Mesendoderm (in vitro differentiated cells): ENCODE measurements around the gene SLAMF9.

ENCODE experiments used
- DNase-seq: peaks from one replicate; pipeline ENCODE4 v3.0.0; 2013
- H2AK5ac ChIP-seq: 2 replicates; pipeline ENCODE4 v1.6.1; 2013; ENCODE audit warnings: low read length, inconsistent platforms
- H2BK120ac ChIP-seq: 2 replicates; pipeline ENCODE4 v1.6.1; 2013; ENCODE audit warnings: low read depth, mild to moderate bottlenecking, low read length, moderate library complexity, mixed read lengths
- H2BK15ac ChIP-seq: replicated peaks from 2 replicates; pipeline ENCODE4 v1.6.1; 2013; ENCODE audit warnings: low read depth, mild to moderate bottlenecking, moderate library complexity
- H2BK5ac ChIP-seq: 2 replicates; pipeline ENCODE4 v1.6.1; 2013; ENCODE audit warnings: low read length, inconsistent platforms
- H3K18ac ChIP-seq: 2 replicates; pipeline ENCODE4 v1.6.1; 2013; ENCODE audit warnings: mild to moderate bottlenecking, low read length, mixed read lengths
- H3K23ac ChIP-seq: one replicate; pipeline ENCODE4 v1.6.1; 2013; ENCODE audit warnings: low read length
- H3K27ac ChIP-seq: 2 replicates; pipeline ENCODE4 v1.5.1; 2013; ENCODE audit warnings: low read depth, mild to moderate bottlenecking, inconsistent platforms, low read length, moderate library complexity
- H3K27me3 ChIP-seq: 2 replicates; pipeline ENCODE4 v1.6.1; 2013; ENCODE audit warnings: low read length, control low read depth, mild to moderate bottlenecking, inconsistent platforms; ENCODE audit not compliant: insufficient read depth, poor library complexity
- H3K36me3 ChIP-seq: 2 replicates; pipeline ENCODE4 v1.6.1; 2013; ENCODE audit warnings: low read length, inconsistent platforms; ENCODE audit not compliant: control insufficient read depth, insufficient read depth
- H3K4ac ChIP-seq: one replicate; pipeline ENCODE4 v1.6.1; 2013; ENCODE audit warnings: low read depth, mild to moderate bottlenecking, low read length, moderate library complexity
- H3K4me1 ChIP-seq: 2 replicates; pipeline ENCODE4 v1.6.1; 2013; ENCODE audit warnings: low read depth, low read length, inconsistent platforms; ENCODE audit not compliant: control insufficient read depth
- H3K4me2 ChIP-seq: 2 replicates; pipeline ENCODE4 v1.6.1; 2013; ENCODE audit warnings: low read length
- H3K4me3 ChIP-seq: 2 replicates; pipeline ENCODE4 v1.5.1; 2013; ENCODE audit warnings: mild to moderate bottlenecking, low read length
- H3K56ac ChIP-seq: one replicate; pipeline ENCODE4 v1.6.1; 2013; ENCODE audit warnings: low read length
- H3K79me1 ChIP-seq: 2 replicates; pipeline ENCODE4 v1.6.1; 2013; ENCODE audit warnings: low read length, inconsistent platforms
- H3K79me2 ChIP-seq: 2 replicates; pipeline ENCODE4 v1.6.1; 2013; ENCODE audit warnings: mild to moderate bottlenecking, low read length; ENCODE audit not compliant: control insufficient read depth, insufficient read depth
- H3K9ac ChIP-seq: 2 replicates; pipeline ENCODE4 v1.6.1; 2013; ENCODE audit warnings: low read length, inconsistent platforms
- H4K5ac ChIP-seq: one replicate; pipeline ENCODE4 v1.6.1; 2013; ENCODE audit warnings: low read length
- H4K8ac ChIP-seq: one replicate; pipeline ENCODE4 v1.6.1; 2013; ENCODE audit warnings: low read depth, mild to moderate bottlenecking, control low read depth, low read length, moderate library complexity
- WGBS: extraction: QIAGEN DNeasy Blood & Tissue Kit; methylation state at CpG from one replicate; pipeline ENCODE4 v1.1.7; 2013; ENCODE audit warnings: low lambda C conversion rate, missing lambda C conversion rate; ENCODE audit not compliant: insufficient coverage; ENCODE audit errors: extremely low coverage; 5-methylcytosine and 5-hydroxymethylcytosine counted together

Gene SLAMF9

DNA sequence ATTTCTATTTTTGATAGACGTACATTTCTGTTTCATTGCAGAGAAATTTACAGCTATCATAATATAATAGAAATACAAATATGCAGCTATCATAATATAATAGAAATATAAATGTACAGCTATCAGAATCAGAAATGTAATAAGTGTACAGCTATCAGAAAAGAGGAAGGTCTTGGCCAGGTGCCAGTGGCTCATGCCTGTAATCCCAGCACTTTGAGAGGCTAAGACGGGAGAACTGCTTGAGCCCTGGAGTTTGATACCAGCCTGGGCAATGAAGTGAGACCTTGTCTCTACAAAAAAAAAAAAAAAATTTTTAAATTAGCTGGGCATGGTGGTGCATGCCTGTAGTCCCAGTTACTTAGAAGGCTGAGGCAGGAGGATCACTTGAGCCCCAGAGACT is 39.9 kb upstream of the SLAMF9 start:
- no peak overlapping the region for H2AK5ac ChIP-seq
- no CpG with 5 or more reads among the region's 2 CpGs for WGBS
- H3K4ac ChIP-seq = no peak overlapping the region
- H3K9ac ChIP-seq = no peak overlapping the region
- H3K23ac ChIP-seq = no peak overlapping the region
- H3K4me2 ChIP-seq = no peak overlapping the region
- no peaks in the 10 kb centered on the region for H3K27me3 ChIP-seq
- no peaks in the 10 kb centered on the region for H3K4me1 ChIP-seq
- H3K27ac ChIP-seq = no peak overlapping the region
- H4K8ac ChIP-seq = no peak overlapping the region
- no peak overlapping the region for H3K4me3 ChIP-seq
- no peak overlapping the region for H3K18ac ChIP-seq
- H3K56ac ChIP-seq = no peak overlapping the region
- no peaks in the 10 kb centered on the region for H3K79me2 ChIP-seq
- no peaks in the 10 kb centered on the region for H3K79me1 ChIP-seq
- H2BK5ac ChIP-seq = no peak overlapping the region
- no peak overlapping the region for H2BK15ac ChIP-seq
- DNase-seq = no peak
- no peak overlapping the region for H4K5ac ChIP-seq
- no peak overlapping the region for H2BK120ac ChIP-seq
- H3K36me3 ChIP-seq = no peaks in the 10 kb centered on the region

DNA sequence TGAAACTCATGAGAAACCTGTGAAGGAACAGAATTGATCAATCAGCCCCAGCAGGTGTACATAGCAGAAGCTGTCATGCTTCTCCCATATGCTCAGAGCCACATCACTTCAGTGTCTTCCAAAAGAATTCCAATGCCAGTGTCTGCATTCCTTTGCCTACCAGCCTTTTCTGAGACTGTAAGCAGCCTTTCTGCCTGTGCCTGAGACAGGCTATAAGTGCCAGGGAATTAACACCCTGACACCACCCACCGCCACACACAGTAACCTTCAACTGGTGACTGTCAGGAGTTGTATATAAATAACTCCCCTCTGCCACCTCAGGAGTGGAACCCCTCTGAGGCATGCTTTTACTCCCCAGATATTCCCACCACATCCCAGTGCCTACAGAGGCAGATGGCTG is 38.1 kb upstream of the SLAMF9 start:
- H3K23ac ChIP-seq = no peak overlapping the region
- no peak overlapping the region for H3K56ac ChIP-seq
- H3K27me3 ChIP-seq = no peaks in the 10 kb centered on the region
- H3K4me2 ChIP-seq = no peak overlapping the region
- no peak overlapping the region for H2BK5ac ChIP-seq
- no peaks in the 10 kb centered on the region for H3K4me1 ChIP-seq
- no peaks in the 10 kb centered on the region for H3K79me2 ChIP-seq
- H4K5ac ChIP-seq = no peak overlapping the region
- H4K8ac ChIP-seq = no peak overlapping the region
- no peak overlapping the region for H3K9ac ChIP-seq
- H2AK5ac ChIP-seq = no peak overlapping the region
- no peak overlapping the region for H3K27ac ChIP-seq
- peak; percentile 26 for DNase-seq
- H3K79me1 ChIP-seq = no peaks in the 10 kb centered on the region
- no peak overlapping the region for H3K4ac ChIP-seq
- H2BK15ac ChIP-seq = no peak overlapping the region
- WGBS = no CpG with 5 or more reads among the region's 1 CpG
- H3K4me3 ChIP-seq = no peak overlapping the region
- no peak overlapping the region for H3K18ac ChIP-seq
- H3K36me3 ChIP-seq = no peaks in the 10 kb centered on the region
- H2BK120ac ChIP-seq = no peak overlapping the region

DNA sequence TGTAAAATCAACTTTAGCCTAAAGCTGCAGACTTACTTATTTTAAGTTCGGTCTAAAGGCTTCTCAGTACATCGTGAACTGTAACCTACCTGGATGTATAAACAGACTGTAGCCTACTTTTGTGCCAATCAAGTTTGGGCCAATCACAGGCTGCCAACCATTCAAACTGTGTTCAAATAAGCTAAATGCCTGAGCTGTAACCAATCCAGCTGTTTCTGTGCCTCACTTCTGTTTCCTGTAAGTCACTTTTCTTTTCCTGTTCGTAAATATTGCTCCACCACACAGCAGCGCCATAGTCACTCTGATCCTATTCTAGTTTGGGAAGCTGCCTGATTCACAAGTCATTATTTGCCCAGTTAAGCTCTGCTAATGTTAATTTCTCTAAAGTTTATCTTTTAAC is 37.5 kb upstream of the SLAMF9 start:
- no CpG with 5 or more reads among the region's 4 CpGs for WGBS
- Histone ChIP-seq H2BK15ac (no peak overlapping the region), H3K56ac (no peak overlapping the region), H2BK120ac (no peak overlapping the region), H3K27ac (no peak overlapping the region), H3K79me1 (no peaks in the 10 kb centered on the region), H2BK5ac (no peak overlapping the region), H3K4me1 (no peaks in the 10 kb centered on the region), H3K36me3 (no peaks in the 10 kb centered on the region), H4K8ac (no peak overlapping the region), H3K79me2 (no peaks in the 10 kb centered on the region), H4K5ac (no peak overlapping the region), H3K9ac (no peak overlapping the region), H3K27me3 (no peaks in the 10 kb centered on the region), H3K4me3 (no peak overlapping the region), H3K18ac (no peak overlapping the region), H2AK5ac (no peak overlapping the region), H3K4me2 (no peak overlapping the region), H3K4ac (no peak overlapping the region), H3K23ac (no peak overlapping the region)
- DNase-seq = no peak

- Histone ChIP-seq H3K79me1 (no peaks in the 10 kb centered on the region), H3K36me3 (no peaks in the 10 kb centered on the region), H3K4me3 (no peak overlapping the region), H3K4me1 (no peaks in the 10 kb centered on the region), H3K4ac (no peak overlapping the region), H3K79me2 (no peaks in the 10 kb centered on the region), H3K27me3 (no peaks in the 10 kb centered on the region), H3K9ac (no peak overlapping the region), H2AK5ac (no peak overlapping the region), H2BK15ac (no peak overlapping the region), H3K56ac (no peak overlapping the region), H3K4me2 (no peak overlapping the region), H3K27ac (no peak overlapping the region), H2BK120ac (no peak overlapping the region), H4K5ac (no peak overlapping the region), H3K23ac (no peak overlapping the region), H4K8ac (no peak overlapping the region), H3K18ac (no peak overlapping the region), H2BK5ac (no peak overlapping the region)
- DNase-seq = no peak
- no CpG with 5 or more reads among the region's 5 CpGs for WGBS
These were observed 36.0 kb upstream of the SLAMF9 start for GRCh38 chr1:159990005-159990404.

GRCh38 chr1:159989581-159989980 is 35.5 kb upstream of the SLAMF9 start:
- no peak overlapping the region for H3K27ac ChIP-seq
- no peak overlapping the region for H2AK5ac ChIP-seq
- no peak for DNase-seq
- no peaks in the 10 kb centered on the region for H3K36me3 ChIP-seq
- H4K8ac ChIP-seq = no peak overlapping the region
- H2BK120ac ChIP-seq = no peak overlapping the region
- no peak overlapping the region for H3K4me2 ChIP-seq
- no peaks in the 10 kb centered on the region for H3K4me1 ChIP-seq
- no peak overlapping the region for H3K4me3 ChIP-seq
- no peaks in the 10 kb centered on the region for H3K79me1 ChIP-seq
- no peaks in the 10 kb centered on the region for H3K27me3 ChIP-seq
- no peak overlapping the region for H3K18ac ChIP-seq
- H2BK15ac ChIP-seq = no peak overlapping the region
- H3K23ac ChIP-seq = no peak overlapping the region
- H3K79me2 ChIP-seq = no peaks in the 10 kb centered on the region
- no peak overlapping the region for H2BK5ac ChIP-seq
- H3K56ac ChIP-seq = no peak overlapping the region
- no CpG with 5 or more reads among the region's 3 CpGs for WGBS
- no peak overlapping the region for H4K5ac ChIP-seq
- no peak overlapping the region for H3K9ac ChIP-seq
- no peak overlapping the region for H3K4ac ChIP-seq

GRCh38 chr1:159988006-159988405 is 34.0 kb upstream of the SLAMF9 start:
- Histone ChIP-seq H3K36me3 (no peaks in the 10 kb centered on the region), H3K79me2 (no peaks in the 10 kb centered on the region), H4K8ac (no peak overlapping the region), H3K4me2 (no peak overlapping the region), H3K4me1 (no peaks in the 10 kb centered on the region), H3K27me3 (no peaks in the 10 kb centered on the region), H2BK5ac (no peak overlapping the region), H2AK5ac (no peak overlapping the region), H3K79me1 (no peaks in the 10 kb centered on the region), H3K18ac (no peak overlapping the region), H3K4ac (no peak overlapping the region), H3K56ac (no peak overlapping the region), H4K5ac (no peak overlapping the region), H3K4me3 (no peak overlapping the region), H3K9ac (no peak overlapping the region), H3K27ac (no peak overlapping the region), H2BK120ac (no peak overlapping the region), H3K23ac (no peak overlapping the region), H2BK15ac (no peak overlapping the region)
- no peak for DNase-seq
- WGBS = no CpG with 5 or more reads among the region's 1 CpG
